Omental fat pad (tissue), 4 donors: ENCODE data around the gene CMC2. TPM values are rescaled to one million over a fixed set of nuclear protein-coding genes. Genes with fewer than 3 reads are reported as not detected.

ENCODE experiments used
- ATAC-seq: fragments of 150-250 bp; one replicate; pipeline ENCODE4 v1.9.1; 2016; ENCODE audit warnings: mild to moderate bottlenecking, moderate library complexity; ENCODE audit not compliant: low FRiP score
- DNase-seq: peaks from one replicate; pipeline ENCODE4 v3.0.0-alpha.2; 2019; ENCODE audit warnings: low spot score
- total RNA-seq, 4 donors: library from RNA; depleted of rRNA; stranded (reverse); fragments of >200 nt; gene quantifications; one replicate each; pipeline ENCODE4 v1.1.0, GENCODE V29; 2016
- TF ChIP-seq, protein P1 (sequence below), 3 donors: fragments of 450-650 bp; IDR thresholded peaks; one replicate each; pipeline ENCODE4 v1.5.1; 2016 to 2017; ENCODE audit warnings: antibody characterized with exemption in 3 of 3, mild to moderate bottlenecking in 3 of 3, moderate library complexity in 2 of 3

The CMC2 gene
- total RNA-seq, 4 donors from 2014 or later, result 32.9 to 43.5 (median 34.0) TPM

DNA sequence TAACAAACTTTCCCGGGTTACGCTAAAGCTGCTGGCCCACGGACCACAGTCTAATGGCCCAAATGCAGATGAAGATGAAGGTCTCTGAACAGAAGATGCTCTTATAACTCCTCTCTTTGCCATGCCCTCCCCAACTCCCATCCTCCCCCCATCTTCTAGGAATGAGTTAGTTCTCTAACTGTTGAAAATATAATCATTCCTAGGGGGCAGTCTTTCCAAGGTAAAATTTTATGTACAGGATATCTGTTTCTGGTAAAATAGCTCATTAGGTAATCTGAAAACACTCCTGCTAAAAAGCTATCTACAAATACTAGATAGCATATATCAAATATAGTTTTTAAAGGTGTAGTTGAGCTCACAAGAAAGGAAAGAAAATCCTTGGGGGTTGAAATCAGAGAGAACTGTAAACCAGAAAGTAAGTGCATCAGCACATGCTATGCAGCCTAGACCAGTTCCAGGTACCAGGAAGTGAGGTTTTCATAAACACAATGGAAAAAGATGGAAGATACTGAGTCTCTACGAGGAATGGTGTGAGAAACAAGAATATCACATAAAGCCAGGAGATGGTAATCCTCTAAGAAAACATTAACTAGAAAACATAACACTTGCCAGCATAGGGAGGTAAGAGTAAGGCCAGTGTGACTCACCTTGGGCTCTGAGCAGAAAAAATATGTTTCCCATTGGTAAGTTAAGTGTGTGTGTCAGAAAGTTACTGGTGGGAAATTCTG lies 38.1 kb downstream of the CMC2 start:
- TF ChIP-seq, protein P1, sequence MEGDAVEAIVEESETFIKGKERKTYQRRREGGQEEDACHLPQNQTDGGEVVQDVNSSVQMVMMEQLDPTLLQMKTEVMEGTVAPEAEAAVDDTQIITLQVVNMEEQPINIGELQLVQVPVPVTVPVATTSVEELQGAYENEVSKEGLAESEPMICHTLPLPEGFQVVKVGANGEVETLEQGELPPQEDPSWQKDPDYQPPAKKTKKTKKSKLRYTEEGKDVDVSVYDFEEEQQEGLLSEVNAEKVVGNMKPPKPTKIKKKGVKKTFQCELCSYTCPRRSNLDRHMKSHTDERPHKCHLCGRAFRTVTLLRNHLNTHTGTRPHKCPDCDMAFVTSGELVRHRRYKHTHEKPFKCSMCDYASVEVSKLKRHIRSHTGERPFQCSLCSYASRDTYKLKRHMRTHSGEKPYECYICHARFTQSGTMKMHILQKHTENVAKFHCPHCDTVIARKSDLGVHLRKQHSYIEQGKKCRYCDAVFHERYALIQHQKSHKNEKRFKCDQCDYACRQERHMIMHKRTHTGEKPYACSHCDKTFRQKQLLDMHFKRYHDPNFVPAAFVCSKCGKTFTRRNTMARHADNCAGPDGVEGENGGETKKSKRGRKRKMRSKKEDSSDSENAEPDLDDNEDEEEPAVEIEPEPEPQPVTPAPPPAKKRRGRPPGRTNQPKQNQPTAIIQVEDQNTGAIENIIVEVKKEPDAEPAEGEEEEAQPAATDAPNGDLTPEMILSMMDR (IDR thresholded peaks at IDR 0.05), result no peak
- DNase-seq, result no peak
- no peak for ATAC-seq

DNA sequence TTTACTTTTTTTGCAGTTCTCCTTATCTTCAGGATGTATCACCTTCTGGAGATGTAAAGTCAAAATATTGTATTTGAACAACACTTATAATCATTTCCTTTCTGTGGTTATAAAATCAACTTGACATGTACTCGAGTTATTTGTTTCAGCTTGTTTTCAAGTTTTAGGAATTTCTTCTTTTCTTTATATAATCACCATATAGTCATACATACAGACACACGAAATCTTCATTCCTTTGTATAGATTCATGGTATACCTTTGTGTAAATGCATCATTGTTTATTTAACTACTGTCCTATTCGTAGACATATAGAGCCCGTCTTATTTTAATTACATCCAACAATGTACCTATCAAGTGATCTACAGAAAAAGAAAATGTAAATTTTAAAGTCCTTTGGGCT lies 40.1 kb downstream of the CMC2 start:
- DNase-seq (no peak), ATAC-seq (no peak)
- TF ChIP-seq, protein P1 (IDR thresholded peaks at IDR 0.05), result no peak

DNA sequence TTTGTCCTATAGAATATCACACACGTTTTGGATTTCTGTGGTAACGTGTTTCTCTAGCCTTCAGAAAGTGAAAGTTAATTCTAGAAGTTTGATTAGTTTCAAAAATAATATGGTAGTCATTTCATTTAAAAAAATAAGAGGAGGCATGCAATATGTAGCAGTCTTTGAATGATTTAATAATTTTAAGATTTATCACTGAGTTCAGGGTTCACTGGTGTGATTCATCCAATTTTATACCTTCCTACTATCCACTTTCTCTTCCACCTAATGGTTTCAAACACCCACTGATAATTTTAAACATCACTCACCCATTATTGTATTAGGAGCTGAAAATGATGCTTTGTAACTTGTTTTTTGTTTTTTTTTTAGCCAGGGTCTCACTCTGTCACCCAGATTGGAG lies 42.3 kb downstream of the CMC2 start:
- TF ChIP-seq, protein P1 (IDR thresholded peaks at IDR 0.05), result no peak
- no peak for DNase-seq
- ATAC-seq, result no peak

DNA sequence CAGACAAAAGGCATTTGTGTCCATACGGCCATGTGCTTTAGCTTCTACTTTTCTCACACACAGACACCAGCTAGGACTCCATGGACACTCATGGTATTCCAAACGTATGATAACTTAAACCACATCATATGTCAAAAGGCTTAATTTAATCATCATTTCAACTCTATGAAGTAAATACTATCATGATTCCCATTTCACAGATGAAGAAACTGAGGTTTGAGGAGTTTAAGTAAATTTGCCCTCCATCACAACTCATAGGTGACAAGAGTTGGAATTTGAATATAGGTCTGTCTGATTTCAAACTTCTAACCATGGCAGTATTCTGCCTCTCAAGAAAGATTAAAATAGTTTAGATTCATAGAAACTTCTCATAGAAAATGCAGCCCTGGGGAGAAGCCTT lies 43.8 kb downstream of the CMC2 start:
- DNase-seq (no peak), ATAC-seq (no peak)
- TF ChIP-seq, protein P1 (IDR thresholded peaks at IDR 0.05), result no peak

DNA sequence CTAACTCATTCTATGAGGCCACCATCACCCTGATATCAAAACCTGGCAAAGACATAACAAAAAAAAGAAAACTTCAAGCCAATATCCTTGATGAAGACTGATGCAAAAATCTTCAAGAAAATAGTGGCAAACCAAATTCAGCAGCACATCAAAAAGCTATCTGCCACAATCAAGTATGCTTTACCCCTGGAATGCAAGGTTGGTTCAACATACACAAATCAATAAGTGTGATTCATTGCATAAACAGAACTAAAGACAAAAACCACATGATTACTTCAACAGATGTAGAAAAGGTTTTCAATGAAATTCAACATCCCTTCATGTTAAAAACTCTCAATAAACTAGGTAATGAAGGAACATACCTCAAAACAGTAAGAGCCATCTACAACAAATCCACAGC lies 48.4 kb downstream of the CMC2 start:
- DNase-seq, result no peak
- TF ChIP-seq, protein P1 (IDR thresholded peaks at IDR 0.05), result no peak
- ATAC-seq, result no peak

DNA sequence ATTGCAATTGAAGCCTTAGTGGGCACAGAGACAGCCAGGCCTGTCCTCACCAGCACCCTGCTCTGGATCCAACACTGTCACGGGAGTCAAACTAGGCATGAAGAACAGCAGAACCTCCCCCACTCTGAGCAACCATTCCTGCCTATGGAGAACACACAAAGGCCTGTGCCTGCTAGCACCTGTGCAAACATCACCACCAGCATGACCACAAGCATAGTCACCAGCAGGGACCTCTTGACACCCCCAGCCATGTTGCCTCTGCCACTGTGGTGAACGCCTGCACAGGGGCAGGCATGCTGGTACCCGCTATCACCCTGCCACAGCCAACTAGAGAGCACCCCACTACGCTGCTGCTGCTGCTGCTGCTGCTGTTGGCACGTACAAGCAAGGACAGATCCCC lies 51.7 kb downstream of the CMC2 start:
- no peak for ATAC-seq
- DNase-seq, result no peak
- TF ChIP-seq, protein P1 (IDR thresholded peaks at IDR 0.05), result no peak

DNA sequence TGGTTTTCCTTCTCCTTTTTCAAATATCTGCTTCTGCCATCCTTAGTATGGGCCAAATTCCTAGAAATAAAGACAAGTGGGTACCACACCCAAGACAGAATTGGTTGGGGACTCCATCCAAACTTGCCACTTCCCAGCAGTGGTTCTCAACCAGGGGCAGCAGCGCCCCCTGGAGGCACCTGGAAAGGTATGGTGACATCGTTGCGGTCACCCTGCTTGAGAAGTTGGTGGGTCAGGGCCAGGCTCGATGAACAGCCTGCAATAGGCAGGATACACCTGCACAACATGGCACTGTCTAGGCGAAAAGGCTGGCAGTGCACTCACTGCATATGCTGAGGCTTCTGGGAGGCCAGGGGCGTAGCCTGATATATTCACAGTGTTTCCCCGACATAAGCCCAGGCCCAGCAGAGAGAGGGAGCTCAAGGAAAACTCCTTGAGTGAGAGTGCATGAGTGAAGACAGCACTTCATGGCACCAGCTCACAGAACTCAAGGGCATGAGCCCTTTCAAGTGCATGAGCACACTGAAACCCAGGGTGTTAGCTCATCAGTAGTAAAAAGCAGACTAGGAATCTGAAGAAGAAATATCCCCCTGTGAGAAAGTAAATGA lies 57.7 kb downstream of the CMC2 start:
- DNase-seq, result peak; percentile 43
- no peak for ATAC-seq
- TF ChIP-seq, protein P1 (IDR thresholded peaks at IDR 0.05), result no peak
